HPDE6-E6E7 (cell line): Measurements from ENCODE around the gene TCF7L2.
"Not testable (repeated sequence)": the region's sequence is repeated elsewhere in the genome, so short reads cannot be mapped to it uniquely, and the experiment has no call there.

Experiments used
- DNase-seq: peaks from one replicate; pipeline ENCODE4 v3.0.0; 2011; ENCODE audit warnings: missing footprints; ENCODE audit errors: extremely low spot score

Gene TCF7L2

DNA sequence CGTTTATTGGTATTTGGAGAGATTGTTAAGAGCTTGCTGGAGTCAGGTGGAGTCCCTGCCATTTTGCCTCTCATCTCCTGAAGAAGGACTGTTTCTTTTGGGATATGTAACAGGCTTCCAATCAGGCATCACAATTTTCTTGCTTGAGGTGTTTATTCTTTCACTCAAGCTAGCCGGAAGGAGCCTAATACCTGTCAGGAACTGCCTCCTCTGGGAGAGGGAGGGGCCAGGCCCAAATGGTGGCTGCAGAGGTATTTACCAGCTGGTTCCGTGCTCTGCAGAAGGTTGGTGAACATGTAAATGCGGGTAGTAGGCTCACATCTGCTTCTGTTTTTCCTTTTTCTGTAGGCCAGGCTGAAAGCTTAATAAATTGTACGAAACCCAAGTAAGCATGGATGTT is 114.0 kb downstream of the TCF7L2 start:
- no peak for DNase-seq

DNA sequence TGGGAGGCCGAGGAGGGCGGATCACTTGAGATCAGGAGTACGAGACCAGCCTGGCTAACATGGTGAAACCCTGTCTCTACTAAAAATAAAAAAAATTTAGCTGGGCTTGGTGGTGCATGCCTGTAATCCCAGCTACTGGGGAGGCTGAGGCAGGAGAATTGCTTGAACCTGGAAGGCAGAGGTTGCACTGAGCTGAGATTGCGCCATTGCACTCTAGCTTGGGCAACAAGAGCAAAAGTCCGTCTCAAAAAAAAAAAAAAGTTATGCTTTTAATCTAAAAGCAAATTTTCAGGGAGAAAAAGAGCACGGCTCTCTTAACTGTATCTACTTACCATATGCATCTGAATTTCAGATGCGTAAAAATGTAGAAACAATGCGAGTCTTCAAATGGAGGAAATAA is 116.1 kb downstream of the TCF7L2 start:
- DNase-seq: not testable (repeated sequence)

DNA sequence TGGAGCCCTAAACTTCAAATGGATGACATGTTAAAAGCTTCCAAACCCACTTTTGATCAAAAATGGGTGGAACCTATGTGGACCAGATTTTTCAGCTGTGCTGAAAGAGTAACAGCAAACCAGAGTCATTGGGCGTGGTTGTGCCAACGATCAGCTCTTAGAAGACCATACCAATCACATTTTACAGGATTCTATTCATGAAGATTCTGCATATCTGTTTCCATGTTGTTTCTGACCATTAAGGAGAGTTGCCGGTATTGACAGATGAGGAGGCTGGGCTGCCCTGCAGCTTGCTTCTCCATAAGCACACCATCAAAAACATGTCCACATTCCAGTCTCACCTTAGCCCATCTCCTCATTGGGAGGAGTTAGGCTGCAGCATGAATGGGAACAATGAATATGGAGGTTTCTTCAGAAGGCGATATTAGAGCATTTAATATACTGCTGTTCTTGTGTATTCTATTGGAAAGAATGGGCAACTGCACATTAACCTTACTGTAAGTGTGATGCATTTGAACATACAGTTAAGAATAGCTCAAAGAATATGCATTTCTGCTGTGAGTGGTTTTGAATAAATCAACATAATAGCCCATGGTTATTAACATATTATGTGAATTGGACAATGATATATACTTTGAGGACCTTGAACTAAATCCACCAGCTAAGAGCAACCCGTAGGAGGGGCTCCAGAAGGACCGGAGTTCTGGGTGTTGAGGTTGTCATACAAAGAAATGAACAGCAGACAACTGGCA is 116.7 kb downstream of the TCF7L2 start:
- no peak for DNase-seq

DNA sequence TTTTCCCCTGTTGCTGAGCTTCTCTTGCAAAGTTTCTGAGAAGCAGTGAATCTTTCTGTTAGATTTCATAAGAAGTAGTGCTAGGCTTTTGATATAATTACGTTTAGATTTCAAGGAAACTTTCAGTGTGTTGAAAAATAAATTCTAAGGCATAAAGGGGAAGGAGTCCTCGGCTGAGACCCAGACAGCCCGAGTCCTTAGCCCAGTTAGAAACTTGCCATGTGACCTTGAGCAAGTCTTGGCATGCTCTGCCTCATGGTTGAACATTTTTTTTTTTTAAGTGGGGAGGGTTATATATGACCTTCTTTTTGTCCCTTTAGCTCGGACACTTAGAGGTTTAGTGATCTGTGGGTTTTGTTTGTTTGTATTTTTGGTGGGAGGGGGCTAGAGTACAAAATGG is 117.5 kb downstream of the TCF7L2 start:
- no peak for DNase-seq

DNA sequence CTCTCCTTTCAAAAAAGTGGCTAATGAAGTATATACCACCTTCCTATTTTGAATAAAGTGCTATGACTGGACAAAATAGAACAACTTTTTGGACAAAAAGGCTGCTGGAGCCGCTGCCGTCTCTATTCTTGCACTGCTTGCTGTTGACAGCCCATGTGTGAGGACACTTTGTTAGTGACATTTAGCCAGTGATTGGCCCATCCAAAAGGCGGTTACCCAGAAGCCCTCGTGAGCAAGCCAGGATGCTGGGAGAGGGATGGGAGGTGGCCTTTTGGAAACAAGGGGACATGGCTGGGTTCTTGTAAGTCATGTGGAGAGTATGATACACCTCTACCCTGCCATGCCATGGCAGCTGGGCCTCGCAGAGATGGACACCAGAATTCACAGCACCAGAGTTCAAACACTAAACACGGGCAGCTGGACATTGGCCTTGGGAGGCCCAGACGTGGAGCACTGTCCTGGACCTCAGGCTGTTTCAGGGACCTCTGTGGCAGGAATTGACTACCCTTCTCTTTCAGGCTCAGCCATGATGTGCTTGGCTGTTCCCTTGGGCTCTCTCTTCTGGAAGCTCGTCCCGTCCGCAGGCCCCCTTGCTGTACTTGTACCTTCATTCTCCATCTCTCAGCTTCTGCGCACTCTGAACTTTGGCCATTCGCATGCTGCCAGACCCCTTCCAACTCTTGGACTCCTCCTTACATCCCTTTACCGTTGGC is 118.3 kb downstream of the TCF7L2 start:
- DNase-seq: no peak

DNA sequence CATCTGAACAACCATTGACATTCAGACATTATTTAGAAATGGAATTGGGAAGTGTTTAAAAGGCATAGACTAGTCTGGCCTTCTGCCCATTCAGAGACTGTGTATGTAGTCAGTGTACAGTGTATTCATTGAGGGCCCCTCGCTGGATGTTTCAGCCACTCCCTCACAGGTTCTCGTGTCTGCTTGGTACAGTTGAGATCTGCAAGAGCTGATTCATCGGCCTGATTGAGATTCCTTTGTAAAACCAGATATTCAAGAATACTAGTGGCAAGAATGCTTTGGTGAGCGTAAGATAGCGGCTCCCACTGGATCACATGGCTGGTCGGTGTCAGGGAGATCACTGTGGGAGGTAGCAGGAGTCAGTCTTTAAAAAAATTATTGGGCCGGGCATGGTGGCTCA is 119.5 kb downstream of the TCF7L2 start:
- DNase-seq: peak; percentile 81

DNA sequence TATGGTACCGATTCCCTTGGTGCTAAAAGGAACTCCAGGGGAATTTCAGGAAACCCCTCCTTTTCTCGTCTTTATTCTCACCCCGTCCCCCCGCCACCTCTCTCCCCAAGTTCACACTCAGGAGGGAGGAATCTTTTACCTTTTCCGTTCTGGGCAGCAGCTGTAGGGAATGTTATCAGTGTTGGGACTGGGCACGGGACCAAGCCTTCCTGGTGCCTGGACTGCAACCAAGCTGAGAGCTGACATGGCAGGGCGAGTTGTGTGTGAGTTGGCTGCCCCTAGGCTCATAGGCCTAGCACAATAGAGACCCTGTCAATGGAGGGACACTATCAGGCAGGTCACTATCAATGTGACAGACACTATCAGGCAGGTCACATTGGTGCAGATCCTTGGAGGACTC is 121.4 kb downstream of the TCF7L2 start:
- no peak for DNase-seq

DNA sequence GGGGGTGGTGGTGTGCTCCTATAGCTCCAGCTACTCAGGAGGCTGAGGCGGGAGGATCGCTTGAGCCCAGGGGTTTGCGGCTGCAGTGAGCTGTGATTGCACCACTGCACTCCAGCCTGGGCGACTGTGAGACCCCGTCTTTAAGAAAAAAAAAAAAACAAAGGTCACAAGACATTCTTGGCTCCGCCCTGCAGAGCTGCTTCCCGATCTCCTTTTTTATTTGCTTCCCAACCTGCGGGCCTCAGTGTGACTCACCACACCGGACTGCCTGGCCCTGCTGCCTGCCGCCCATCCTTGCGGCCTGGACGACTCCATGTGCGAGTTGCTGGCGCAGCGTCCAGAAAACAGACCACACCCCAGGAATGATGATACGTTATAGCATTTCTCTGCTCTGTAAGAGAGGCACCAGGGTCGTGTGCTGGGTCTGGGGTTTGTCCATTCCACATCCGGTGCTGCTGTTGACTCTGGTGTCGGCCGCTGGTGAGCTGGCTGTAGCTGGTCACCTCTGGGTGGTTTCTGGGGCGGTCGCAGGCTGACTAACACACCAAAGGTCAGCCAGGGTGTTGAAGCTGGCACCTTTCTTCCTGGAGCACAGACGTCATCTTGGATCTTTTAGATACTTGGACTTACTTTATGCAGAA is 123.6 kb downstream of the TCF7L2 start:
- DNase-seq: peak; percentile 66

DNA sequence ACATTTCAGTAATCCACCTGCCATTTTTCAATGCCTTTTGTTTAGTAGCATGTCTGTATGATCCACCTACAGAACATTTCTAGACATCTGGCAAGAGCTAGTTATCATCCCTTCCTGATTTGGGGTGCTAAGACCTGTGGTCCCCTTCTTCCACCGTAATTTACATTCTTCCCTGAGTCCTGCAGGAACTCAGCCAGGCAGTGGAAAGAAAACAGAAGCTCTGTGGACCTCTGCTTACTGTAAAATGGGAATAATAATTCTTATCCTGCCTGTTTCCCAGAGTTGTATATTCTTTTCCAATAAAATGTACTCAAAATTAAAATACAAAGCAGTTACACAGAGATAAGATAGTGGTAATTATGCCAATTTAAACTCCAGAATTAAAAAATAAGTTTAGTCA is 126.9 kb downstream of the TCF7L2 start:
- no peak for DNase-seq

DNA sequence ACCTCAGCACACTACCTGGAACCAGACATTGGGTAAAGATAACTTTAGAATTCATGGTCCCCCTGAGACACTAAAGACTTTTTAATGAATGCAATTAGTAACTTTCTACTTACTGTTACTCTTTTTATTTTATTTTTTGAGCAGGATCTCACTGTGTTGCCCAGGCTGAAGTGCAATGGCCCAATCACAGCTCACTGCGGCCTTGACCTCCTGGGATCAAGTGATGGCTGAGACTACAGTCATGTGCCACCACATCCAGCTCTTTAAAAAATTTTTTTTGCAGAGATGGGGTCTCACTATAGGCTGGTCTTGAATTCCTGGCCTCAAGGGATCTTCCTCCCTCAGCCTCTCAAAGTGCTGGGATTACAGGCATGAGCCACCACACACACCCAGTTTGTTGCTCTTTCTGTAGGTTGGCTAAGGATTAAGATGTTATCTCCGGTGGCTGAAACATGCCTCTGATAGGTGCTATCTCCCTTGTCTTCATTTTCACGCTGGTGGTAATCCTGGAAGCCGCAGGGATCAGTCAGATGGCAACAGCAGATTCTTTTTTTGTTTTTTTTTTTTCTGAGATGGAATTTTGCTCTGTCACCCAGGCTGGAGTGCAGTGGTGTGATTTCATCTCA is 128.3 kb downstream of the TCF7L2 start:
- DNase-seq: no peak

DNA sequence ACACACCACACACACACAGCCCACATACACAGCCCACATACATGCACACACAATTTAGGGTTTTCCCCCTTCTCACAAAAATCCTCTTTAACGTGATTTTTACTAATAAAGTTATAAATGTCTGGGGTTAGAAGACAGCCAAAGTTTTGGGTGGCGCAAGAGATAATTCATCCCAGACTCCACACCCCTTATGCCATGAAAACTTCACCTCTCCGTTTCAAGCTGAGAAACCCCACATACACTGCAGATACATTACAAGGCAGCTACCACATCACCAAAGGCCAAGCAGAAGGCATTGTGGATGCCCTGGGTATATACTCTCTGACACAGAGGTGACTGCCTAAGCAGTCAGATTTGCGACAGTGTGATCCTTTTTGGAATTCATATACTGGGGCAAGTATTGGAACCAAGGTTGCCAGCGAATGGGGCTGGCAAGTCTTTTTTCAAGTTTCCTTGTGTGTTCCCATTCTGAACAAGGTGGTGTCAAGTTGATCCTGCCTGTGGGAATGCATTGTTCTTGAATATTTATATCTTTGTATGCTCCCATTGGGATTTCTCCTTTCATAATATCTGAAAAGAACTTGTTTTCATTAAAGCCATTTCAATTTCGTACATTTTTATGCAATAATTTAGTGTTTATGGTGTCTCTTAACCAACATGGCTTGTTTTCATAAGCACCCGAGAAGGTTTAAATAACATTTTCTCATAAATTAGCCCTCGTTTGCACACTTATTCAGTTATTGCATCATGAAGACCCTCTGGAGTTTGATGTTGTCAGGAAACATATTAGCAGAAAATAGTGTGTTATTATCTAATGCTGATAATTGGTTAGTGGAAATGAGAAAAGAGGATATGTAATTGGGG is 130.2 kb downstream of the TCF7L2 start:
- no peak for DNase-seq

DNA sequence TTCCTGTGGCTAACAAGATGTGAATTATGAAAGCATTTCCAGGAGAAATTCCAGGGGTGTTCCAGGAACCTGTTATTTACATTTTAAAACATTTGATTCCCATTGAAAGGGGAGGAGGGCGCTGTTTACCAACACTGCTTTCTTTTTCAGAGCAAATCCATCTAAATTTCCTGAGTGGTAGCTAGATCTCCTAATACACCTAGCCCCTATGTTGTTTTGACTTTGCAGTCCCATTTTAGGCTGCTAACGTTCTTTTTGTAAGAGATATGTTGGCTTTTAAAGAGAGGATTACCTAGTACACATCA is 130.8 kb downstream of the TCF7L2 start:
- DNase-seq: no peak

DNA sequence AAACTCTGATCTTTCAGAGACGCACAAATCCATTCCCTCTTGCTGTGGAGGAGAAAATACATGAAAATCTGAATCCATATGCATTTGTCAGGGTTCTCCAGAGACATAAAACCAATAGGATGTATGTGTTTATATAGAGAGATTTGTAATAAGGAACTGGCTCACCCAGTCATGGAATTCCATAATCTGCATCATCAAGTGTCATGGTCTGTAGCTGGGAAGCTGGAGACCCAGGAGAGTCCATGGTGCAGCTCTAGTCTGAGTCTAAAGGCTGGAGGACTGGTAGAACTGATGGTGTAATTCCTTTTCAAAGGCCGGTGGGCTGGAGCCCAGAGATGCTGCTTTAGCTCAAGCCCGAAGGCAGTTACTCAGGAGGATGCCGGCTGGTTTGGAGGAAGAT is 134.0 kb downstream of the TCF7L2 start:
- no peak for DNase-seq

DNA sequence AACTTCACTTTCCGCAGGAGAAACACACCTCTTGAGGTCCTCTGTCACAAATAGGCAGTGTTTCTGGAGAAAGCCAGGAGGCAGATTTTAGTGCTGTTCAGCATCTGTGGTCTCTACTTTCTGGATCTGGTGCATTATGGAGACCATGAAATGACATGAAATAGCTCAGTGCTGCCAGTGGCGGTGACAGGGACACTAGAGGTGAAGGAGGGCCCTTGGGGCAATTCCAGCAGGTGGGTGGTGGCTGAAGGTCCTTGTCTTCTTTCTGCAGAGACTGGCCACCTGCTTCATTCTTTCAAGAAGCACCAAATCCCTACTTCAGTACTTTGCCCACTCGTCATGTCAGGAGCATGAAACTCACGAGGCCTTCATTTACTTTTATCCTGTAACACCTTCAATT is 135.7 kb downstream of the TCF7L2 start:
- DNase-seq: no peak

DNA sequence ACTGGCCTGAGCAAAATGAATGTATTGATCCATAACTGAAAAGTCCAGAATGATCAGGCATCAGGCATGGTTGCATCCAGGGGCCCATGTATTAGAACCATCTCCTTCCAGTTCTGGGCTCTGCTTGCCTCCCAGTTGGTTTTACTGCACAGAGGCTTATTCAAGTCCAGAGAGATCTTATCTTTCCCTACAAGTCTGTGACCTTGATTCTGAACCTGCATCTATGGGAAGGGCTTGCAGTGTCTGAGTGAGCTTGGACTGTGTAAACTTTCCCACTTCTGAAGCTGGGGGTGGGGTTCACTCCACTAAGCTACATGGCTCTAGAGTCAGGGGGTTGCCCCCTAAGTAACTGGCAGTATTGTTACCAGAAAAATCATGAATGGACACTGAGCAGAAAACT is 136.2 kb downstream of the TCF7L2 start:
- no peak for DNase-seq

DNA sequence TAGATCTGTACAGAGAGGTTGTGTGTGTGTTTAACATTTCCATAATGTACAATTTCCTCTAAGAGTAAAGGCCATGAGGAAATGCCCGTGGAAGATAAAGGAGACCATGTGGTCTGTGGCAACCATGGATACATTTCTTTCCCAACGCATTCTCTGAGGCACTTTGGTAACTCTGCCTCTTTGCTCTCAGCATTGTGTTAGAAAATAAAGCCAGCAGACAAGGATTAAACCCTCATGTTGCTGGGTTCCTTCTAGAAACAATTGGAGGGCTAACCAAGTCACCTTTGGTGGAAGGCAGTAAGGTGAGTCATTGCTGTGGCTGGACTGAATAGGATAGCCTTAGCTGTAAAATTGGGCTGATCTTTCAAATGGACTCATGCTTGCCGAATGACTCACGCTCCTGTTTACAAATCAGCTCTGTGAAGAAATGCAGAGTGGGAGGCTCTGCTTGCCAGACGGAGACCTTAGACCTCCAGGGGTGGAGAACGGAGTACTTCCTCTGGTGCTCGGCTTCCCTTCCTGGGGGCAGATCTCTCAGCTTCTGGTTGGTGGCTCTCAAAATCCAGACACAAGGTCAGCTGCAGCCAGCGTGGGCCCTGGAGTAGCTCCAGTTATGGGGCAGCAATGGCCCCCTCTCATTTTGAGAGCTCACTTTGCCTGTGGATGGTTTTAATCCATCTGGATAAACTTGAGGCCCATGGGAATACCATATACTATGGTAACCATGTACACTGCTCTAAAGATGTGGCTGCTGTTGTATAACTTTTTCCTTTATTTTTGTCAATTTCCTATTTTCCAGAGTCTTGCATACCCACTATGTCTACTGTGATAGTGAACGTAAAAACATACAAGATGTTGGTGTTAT is 137.3 kb downstream of the TCF7L2 start:
- DNase-seq: peak; percentile 80

DNA sequence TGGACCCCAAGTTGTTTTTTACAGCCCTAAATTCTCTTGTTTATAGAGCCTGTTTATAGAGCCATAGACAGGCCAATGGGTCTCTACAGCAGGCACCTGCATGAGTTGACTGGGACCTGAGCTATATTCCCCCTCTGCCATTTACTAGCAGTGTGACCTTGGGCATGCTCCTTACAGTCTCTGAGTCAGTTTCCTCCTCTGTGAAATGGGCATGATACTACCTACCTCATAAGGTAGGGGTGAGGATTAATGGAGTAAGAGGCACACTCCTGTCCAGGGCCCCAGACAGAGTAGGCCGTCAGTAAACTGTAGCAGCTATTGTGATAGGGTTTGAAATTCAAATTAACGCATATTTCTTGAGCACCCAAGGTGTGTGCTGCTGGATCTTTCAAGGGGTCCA is 138.1 kb downstream of the TCF7L2 start:
- DNase-seq: no peak

DNA sequence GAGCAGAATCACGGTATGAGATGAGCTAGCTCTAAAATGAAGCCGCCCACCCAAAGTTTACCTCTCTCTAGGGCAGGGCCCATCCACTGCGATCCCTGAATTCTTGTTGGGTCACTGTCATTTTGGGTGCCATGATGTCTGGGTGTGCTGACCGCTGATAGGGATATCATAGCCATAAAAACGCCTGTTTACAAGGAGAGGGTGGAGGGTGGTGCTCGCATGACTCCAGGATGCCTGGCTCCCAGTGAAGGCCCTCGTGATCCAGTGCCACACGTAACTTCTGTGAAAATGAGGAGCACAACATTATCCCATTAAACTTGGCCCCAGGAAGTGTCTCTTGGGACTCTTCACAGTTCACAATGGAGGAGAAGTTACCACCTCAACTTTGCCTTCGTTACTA is 139.5 kb downstream of the TCF7L2 start:
- no peak for DNase-seq

DNA sequence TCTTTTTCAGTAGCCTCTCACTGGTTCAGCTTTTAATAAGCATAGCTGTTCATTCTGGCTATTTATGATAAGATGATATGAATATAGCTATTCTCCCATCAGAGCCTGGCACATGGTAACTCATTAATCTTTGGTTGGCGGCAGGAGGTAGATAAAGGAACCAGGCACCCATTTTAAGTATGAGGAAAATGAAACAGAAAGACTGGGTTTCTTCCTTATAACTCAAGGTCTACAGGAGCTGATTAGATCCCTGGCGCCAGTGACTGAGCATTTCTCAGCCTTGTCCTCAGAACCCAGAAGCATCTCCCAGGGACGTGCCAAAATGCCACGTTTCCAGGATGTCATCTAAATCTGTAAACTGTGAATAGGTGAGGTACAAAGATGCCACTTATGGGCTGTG is 141.9 kb downstream of the TCF7L2 start:
- no peak for DNase-seq

DNA sequence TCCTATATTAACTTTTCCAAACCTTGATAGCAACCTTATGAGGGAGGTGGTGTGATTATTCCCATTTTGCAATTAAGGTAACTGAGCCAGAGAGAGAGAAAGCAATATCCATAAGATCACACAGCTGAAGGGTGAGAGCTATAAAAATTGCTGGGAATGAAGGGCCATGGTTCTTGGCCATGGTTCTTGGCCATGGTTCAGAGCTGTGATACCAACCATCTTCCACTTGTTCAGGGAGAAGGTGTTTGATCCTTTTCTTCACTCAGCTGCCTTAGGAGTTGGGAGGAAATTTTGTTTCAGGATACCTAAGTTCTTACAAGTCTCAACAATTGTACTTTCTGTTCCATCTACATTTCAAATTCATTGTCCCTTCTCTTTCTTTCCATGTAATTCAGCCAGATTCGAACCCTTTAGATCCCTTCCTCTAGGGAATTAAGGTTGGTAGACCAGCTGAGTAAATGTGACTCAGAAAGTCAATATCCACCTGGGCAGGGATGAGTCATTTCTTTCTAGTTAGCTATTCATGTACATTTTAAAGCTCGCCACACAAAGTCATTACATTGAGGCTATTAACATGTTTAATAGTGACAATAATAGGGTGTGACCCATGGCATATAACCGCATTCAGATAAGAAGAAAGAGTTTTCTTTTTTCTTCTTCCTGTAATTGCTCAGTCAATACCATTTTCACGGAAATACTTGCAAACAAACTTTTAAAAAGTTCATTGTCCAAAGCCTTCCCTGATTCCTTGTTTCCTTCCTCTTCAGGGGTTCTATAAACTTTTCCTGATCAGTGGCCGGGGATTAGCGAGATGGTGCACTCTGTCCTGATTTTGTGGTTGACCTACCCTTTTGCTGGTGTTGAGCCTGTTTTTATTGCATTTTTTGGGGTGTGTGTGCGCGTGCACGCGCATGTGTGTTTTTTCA is 143.4 kb downstream of the TCF7L2 start:
- peak; percentile 66 for DNase-seq
